ENCODE data around the gene DNAJC25.

GRCh38 chr9:111634860-111635259, 3.7 kb downstream of the DNAJC25 start:
- no peak for TF ChIP-seq POLR2A (IDR thresholded peaks at IDR 0.05; ENCODE audit: low read length)
- TF ChIP-seq GATA1 (IDR thresholded peaks at IDR 0.05; ENCODE audit: low read depth, low read length) = no peak

All from erythroblast (primary cell).